Stimulated activated CD8-positive, alpha-beta memory T cell treated with anti-CD3 and anti-CD28 coated beads, Interleukin-7, amount 100 ng/mL, for 4 hours (primary cell): ENCODE results near the gene CLDN15.

ENCODE experiments used
- DNase-seq, 2 donors: peaks; one replicate each; pipeline ENCODE4 v3.0.0-alpha.2; 2020; ENCODE audit warnings: low read depth in 2 of 2

CLDN15 gene

GRCh38 chr7:101244375-101245146 lies 7.0 kb upstream of the CLDN15 start, which contains the start of gene FIS1:
TSS of gene FIS1 (minus strand) at chr7:101245081. CDS start at chr7:101245004, 77 bp downstream.
- DNase-seq, result peak; percentile 81 to 92

- no peak for DNase-seq
Measured at GRCh38 chr7:101243646-101244374, 6.2 kb upstream of the CLDN15 start.

- DNase-seq, result no peak
Measured at GRCh38 chr7:101241443-101242349, 4.1 kb upstream of the CLDN15 start.

- DNase-seq, result no peak
Measured at GRCh38 chr7:101241015-101241363, 3.4 kb upstream of the CLDN15 start.

- no peak for DNase-seq
Measured at GRCh38 chr7:101240226-101241014, 2.8 kb upstream of the CLDN15 start.

GRCh38 chr7:101239951-101240220 lies 2.3 kb upstream of the CLDN15 start:
- DNase-seq, result no peak

GRCh38 chr7:101239191-101239950 lies 1.8 kb upstream of the CLDN15 start:
- DNase-seq, result no peak

- no peak for DNase-seq
Measured at GRCh38 chr7:101238226-101239182, 902 bp upstream of the CLDN15 start.

GRCh38 chr7:101236292-101236835 lies 1.2 kb downstream of the CLDN15 start:
- DNase-seq, result no peak

- DNase-seq, result no peak
Measured at GRCh38 chr7:101235522-101235921, 2.1 kb downstream of the CLDN15 start.

- DNase-seq, result no peak
Measured at GRCh38 chr7:101235050-101235449, 2.6 kb downstream of the CLDN15 start.

GRCh38 chr7:101234636-101235035 lies 3.0 kb downstream of the CLDN15 start:
- no peak for DNase-seq

GRCh38 chr7:101233907-101234547 lies 3.6 kb downstream of the CLDN15 start:
- DNase-seq, result no peak

- no peak for DNase-seq
Measured at GRCh38 chr7:101232141-101232850, 5.3 kb downstream of the CLDN15 start.

GRCh38 chr7:101231644-101232043 lies 6.0 kb downstream of the CLDN15 start:
- DNase-seq, result no peak

GRCh38 chr7:101226721-101227120 lies 10.9 kb downstream of the CLDN15 start:
- no peak for DNase-seq

- no peak for DNase-seq
Measured at GRCh38 chr7:101225650-101226049, 12.0 kb downstream of the CLDN15 start.

- DNase-seq, result no peak
Measured at GRCh38 chr7:101223528-101223927, 14.1 kb downstream of the CLDN15 start.
